PFSK-1 (cell line): Measurements from ENCODE around the gene CXCR6.

Experiments
- POLR2AphosphoS5 ChIP-seq: IDR thresholded peaks from 2 replicates; pipeline ENCODE4 v1.6.1; 2012; ENCODE audit warnings: low read depth, mild to moderate bottlenecking, control low read depth, low read length, moderate library complexity
- TAF1 ChIP-seq: IDR thresholded peaks from 2 replicates; pipeline ENCODE4 v1.6.1; 2012; ENCODE audit warnings: low read length, control low read depth, borderline replicate concordance; ENCODE audit not compliant: insufficient read depth

DNA sequence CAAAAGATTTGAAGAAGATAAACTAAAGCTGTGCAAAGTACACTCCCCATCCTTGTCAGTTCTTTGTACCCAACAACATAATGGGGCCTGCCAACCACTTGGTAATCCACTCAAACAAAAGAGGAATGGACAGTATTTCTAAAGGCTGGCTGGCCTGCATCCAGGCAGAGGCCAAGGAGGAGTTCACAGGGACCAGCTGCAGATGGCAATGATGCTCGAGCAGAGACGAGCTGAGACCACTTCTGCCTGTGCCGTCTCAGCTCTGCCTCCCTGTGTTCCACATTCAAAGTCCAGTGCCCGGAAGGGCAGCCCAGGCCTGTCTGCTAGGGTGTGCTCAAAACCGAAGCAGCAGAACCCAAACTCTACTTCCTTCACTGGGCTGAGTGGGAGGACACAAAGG, 14.3 kb downstream of the CXCR6 start:
- no peak for TF ChIP-seq TAF1
- no peak for TF ChIP-seq POLR2AphosphoS5
